Esophagus muscularis mucosa (tissue), 4 donors: ENCODE data around the gene BNC2.

ENCODE experiments used
- CTCF ChIP-seq, 3 experiments: fragments of 200-600 bp in 2 of 3; fragments of 450-650 bp in 1 of 3; sonication (generic) in 2 of 3; IDR thresholded peaks; one replicate each; pipeline ENCODE4 v1.5.1; 2017 to 2019; ENCODE audit warnings: antibody characterized with exemption in 3 of 3, mild to moderate bottlenecking in 2 of 3, moderate library complexity in 1 of 3
- EP300 ChIP-seq: sonication (generic); formaldehyde crosslinking; IDR thresholded peaks from one replicate; pipeline ENCODE4 v1.6.1; 2017; ENCODE audit warnings: antibody characterized with exemption
- POLR2A ChIP-seq: fragments of 450-650 bp; IDR thresholded peaks from one replicate; pipeline ENCODE4 v1.6.1; 2017; ENCODE audit warnings: antibody characterized with exemption, moderate library complexity, mild to moderate bottlenecking, low read depth
- POLR2AphosphoS5 ChIP-seq, 2 donors: sonication (generic); formaldehyde crosslinking; IDR thresholded peaks; one replicate each; pipeline ENCODE4 v1.6.1; 2017; ENCODE audit warnings: antibody characterized with exemption in 2 of 2

- TF ChIP-seq EP300 (no peak), CTCF (IDR thresholded peaks at IDR 0.05) (no peak), POLR2AphosphoS5 (IDR thresholded peaks at IDR 0.05) (no peak), POLR2A (no peak)
These were observed 256.9 kb downstream of the BNC2 start for GRCh38 chr9:16613605-16614004.
